Tibial artery (tissue), 4 donors: Measurements from ENCODE around the gene RFPL4AL1.

Experiments
- DNase-seq, 2 donors: peaks; one replicate each; pipeline ENCODE4 v3.0.0-alpha.2; 2019
- H3K27ac ChIP-seq, 2 donors: fragments of 200-600 bp; sonication (generic) in 1 of 2; 1 replicate in 1 of 2; 2 replicates in 1 of 2; pipeline ENCODE4 v1.5.1; 2018 to 2019; ENCODE audit warnings: mild to moderate bottlenecking in 1 of 2
- H3K27me3 ChIP-seq, 2 donors: fragments of 200-600 bp; sonication (generic) in 1 of 2; one replicate each; pipeline versions ENCODE4 v1.5.1 to v1.6.0; 2016 to 2019
- H3K36me3 ChIP-seq, 3 donors: fragments of 200-600 bp; sonication (generic) in 2 of 3; one replicate each; pipeline ENCODE4 v1.5.1; 2016 to 2019; ENCODE audit warnings: mild to moderate bottlenecking in 2 of 3
- H3K4me1 ChIP-seq, 4 donors: fragments of 200-600 bp; sonication (generic) in 2 of 4; 1 replicate in 3 of 4; 2 replicates in 1 of 4; pipeline ENCODE4 v1.5.1; 2016 to 2019
- H3K4me3 ChIP-seq, 2 donors: fragments of 200-600 bp; sonication (generic) in 1 of 2; 1 replicate in 1 of 2; 2 replicates in 1 of 2; pipeline ENCODE4 v1.5.1; 2018 to 2019; ENCODE audit warnings: mild to moderate bottlenecking in 2 of 2
- H3K9me3 ChIP-seq, 3 donors: fragments of 200-600 bp; sonication (generic) in 1 of 3; one replicate each; pipeline ENCODE4 v1.5.1; 2016 to 2019
- intact Hi-C: fragments of 100-400 bp; cut with DNase I; formaldehyde crosslinking; loops from one replicate; pipeline ENCODE4 v1.15.0; 2023; ENCODE audit warnings: low total_unique reads
- TF ChIP-seq, protein P1 (sequence below), 2 experiments: fragments of 200-600 bp in 1 of 2; fragments of 450-650 bp in 1 of 2; IDR thresholded peaks; one replicate each; pipeline ENCODE4 v1.5.1; 2017 to 2019; ENCODE audit warnings: antibody characterized with exemption in 2 of 2, mild to moderate bottlenecking in 1 of 2, moderate library complexity in 1 of 2

RFPL4AL1 gene

DNA sequence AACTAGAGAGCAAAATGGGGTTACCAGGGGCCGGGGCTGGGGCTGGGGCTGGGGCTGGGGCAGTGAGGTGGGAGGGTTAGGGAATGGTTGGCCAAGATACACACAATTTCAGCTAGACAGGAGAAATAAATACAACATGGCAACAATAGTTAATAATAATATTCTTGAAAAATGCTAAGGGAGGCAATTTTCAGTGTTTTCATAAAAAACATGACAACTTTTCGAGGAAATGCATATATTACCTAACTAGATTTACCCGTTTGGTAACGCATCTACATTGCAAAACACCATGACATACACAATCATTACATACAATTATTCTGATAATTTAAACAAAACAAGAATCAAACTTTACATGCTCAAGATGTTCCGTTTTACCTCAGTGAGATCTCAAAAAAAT lies 12.2 kb downstream of the RFPL4AL1 start:
- Histone ChIP-seq H3K4me1 (no peaks in the 10 kb centered on the region), H3K27ac (no peak overlapping the region), H3K4me3 (no peak overlapping the region), H3K9me3 (no peaks in the 10 kb centered on the region), H3K36me3 (no peaks in the 10 kb centered on the region), H3K27me3 (no peaks in the 10 kb centered on the region)
- TF ChIP-seq, protein P1, sequence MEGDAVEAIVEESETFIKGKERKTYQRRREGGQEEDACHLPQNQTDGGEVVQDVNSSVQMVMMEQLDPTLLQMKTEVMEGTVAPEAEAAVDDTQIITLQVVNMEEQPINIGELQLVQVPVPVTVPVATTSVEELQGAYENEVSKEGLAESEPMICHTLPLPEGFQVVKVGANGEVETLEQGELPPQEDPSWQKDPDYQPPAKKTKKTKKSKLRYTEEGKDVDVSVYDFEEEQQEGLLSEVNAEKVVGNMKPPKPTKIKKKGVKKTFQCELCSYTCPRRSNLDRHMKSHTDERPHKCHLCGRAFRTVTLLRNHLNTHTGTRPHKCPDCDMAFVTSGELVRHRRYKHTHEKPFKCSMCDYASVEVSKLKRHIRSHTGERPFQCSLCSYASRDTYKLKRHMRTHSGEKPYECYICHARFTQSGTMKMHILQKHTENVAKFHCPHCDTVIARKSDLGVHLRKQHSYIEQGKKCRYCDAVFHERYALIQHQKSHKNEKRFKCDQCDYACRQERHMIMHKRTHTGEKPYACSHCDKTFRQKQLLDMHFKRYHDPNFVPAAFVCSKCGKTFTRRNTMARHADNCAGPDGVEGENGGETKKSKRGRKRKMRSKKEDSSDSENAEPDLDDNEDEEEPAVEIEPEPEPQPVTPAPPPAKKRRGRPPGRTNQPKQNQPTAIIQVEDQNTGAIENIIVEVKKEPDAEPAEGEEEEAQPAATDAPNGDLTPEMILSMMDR (IDR thresholded peaks at IDR 0.05) = no peak
- intact Hi-C loops = no loop called here
- DNase-seq = no peak

- Histone ChIP-seq H3K36me3 (no peaks in the 10 kb centered on the region), H3K27ac (no peak overlapping the region), H3K4me1 (no peaks in the 10 kb centered on the region), H3K27me3 (no peaks in the 10 kb centered on the region), H3K4me3 (no peak overlapping the region), H3K9me3 (no peaks in the 10 kb centered on the region)
- no peak for DNase-seq
- intact Hi-C loops = no loop called here
- TF ChIP-seq, protein P1 (IDR thresholded peaks at IDR 0.05) = no peak
These were observed 26.1 kb downstream of the RFPL4AL1 start for GRCh38 chr19:55795021-55795420.

- H3K4me3 ChIP-seq = no peak overlapping the region
- no peaks in the 10 kb centered on the region for H3K36me3 ChIP-seq
- H3K27me3 ChIP-seq = no peaks in the 10 kb centered on the region
- no peaks in the 10 kb centered on the region for H3K9me3 ChIP-seq
- H3K27ac ChIP-seq = no peak overlapping the region
- no peaks in the 10 kb centered on the region for H3K4me1 ChIP-seq
- intact Hi-C loops = no loop called here
- TF ChIP-seq, protein P1 (IDR thresholded peaks at IDR 0.05) = no peak
- DNase-seq = no peak
These were observed 32.5 kb downstream of the RFPL4AL1 start for GRCh38 chr19:55801416-55801815.

GRCh38 chr19:55802281-55802680 lies 33.4 kb downstream of the RFPL4AL1 start:
- H3K27me3 ChIP-seq = no peaks in the 10 kb centered on the region
- H3K27ac ChIP-seq = no peak overlapping the region
- intact Hi-C loops = no loop called here
- H3K9me3 ChIP-seq = no peaks in the 10 kb centered on the region
- H3K36me3 ChIP-seq = no peaks in the 10 kb centered on the region
- no peak overlapping the region for H3K4me3 ChIP-seq
- no peak for DNase-seq
- TF ChIP-seq, protein P1 (IDR thresholded peaks at IDR 0.05) = no peak
- no peaks in the 10 kb centered on the region for H3K4me1 ChIP-seq

DNA sequence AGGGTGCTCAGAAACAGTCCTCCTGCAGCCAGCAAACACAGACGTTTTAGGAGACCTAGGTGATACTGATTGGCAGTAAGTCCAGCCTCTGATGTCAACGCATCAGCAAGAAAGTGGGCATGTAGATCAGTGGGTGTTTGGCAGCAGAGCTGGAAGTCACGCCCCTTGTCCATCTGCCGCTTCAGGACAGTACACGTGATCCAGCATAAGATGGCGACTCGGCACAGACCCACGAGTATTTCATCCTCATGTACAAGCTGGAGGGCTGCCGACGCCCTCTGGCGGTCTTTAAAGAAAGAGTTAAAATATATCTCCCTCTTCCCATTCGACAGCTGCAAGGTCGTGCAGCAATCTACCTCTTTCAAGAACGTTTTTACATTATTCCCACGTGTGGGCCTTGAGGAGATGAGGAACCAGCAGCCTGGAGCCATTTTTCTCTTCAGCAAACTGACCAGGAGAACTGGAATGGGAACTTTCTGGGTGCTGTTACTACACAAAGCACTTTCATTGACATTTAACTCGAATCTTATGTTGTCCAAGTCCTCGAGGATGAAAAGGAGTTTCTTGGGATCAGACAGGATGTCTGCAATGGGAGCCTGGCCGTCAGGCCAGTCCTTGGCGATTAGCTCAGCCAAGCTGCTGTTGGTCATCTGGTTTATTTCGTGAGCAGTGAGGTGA lies 40.6 kb downstream of the RFPL4AL1 start:
- DNase-seq = peak in 1 of 2 donors; percentile 35
- Histone ChIP-seq H3K4me1 (no peaks in the 10 kb centered on the region), H3K27ac (no peak overlapping the region), H3K36me3 (no peaks in the 10 kb centered on the region), H3K27me3 (no peaks in the 10 kb centered on the region), H3K9me3 (no peaks in the 10 kb centered on the region), H3K4me3 (no peak overlapping the region)
- TF ChIP-seq, protein P1 (IDR thresholded peaks at IDR 0.05) = no peak
- intact Hi-C loops = no loop called here

DNA sequence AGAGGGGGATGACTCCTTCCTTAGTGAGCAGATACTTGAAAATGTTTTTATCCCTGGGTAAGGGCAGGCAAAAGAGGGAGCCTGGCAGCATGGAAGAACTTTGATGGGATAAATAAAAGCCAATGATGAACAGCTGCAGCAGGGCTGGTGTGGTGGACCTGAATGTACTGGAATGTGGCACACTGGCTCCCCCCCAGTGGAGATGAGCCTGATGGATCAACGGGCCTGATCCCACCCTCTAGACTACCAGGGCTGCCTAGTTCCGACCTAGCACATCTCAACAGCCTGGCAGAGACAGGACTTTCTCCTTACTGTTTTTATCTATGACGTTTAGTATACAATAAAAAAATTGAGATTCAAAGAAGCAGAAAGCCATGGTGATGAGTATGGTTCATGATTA lies 42.4 kb downstream of the RFPL4AL1 start:
- intact Hi-C loops = no loop called here

More for the DNA sequence above, 42.4 kb downstream of the RFPL4AL1 start:
- no peaks in the 10 kb centered on the region for H3K27me3 ChIP-seq
- no peaks in the 10 kb centered on the region for H3K9me3 ChIP-seq
- no peaks in the 10 kb centered on the region for H3K36me3 ChIP-seq
- no peak overlapping the region for H3K4me3 ChIP-seq
- TF ChIP-seq, protein P1 (IDR thresholded peaks at IDR 0.05) = no peak
- DNase-seq = no peak
- no peak overlapping the region for H3K27ac ChIP-seq
- H3K4me1 ChIP-seq = no peaks in the 10 kb centered on the region
